Astrocyte (in vitro differentiated cells and primary cell): ENCODE measurements around the gene ELMO3. TPM values are rescaled to one million over a fixed set of nuclear protein-coding genes. Genes with fewer than 3 reads are reported as not detected.
A peak's percentile ranks its signal among the peaks of the same experiment; 100 is the strongest.

Experiments
- DNase-seq: peaks from one replicate; pipeline ENCODE4 v3.0.0-alpha.2; 2010; ENCODE audit warnings: low read depth
- FAIRE-seq: peaks from 2 replicates; lab custom pipeline; 2011; peaks lifted over from hg19 to GRCh38; lab: Jason Lieb, UNC
- H2AFZ ChIP-seq: 2 replicates; pipeline ENCODE4 v1.6.0; 2012; ENCODE audit warnings: low read depth, low read length, inconsistent platforms
- H3K27ac ChIP-seq: 2 replicates; pipeline ENCODE4 v1.5.1; 2011; ENCODE audit warnings: low read depth, low read length, inconsistent platforms
- H3K27me3 ChIP-seq: 2 replicates; pipeline ENCODE4 v1.6.0; 2011; ENCODE audit warnings: low read length, inconsistent platforms; ENCODE audit not compliant: insufficient read depth
- H3K36me3 ChIP-seq: 2 replicates; pipeline ENCODE4 v1.5.1; 2011; ENCODE audit warnings: low read length, inconsistent platforms; ENCODE audit not compliant: insufficient read depth
- H3K4me1 ChIP-seq: 2 replicates; pipeline ENCODE4 v1.5.1; 2011; ENCODE audit warnings: low read length, inconsistent platforms; ENCODE audit not compliant: insufficient read depth
- H3K4me2 ChIP-seq: 2 replicates; pipeline ENCODE4 v1.6.0; 2012; ENCODE audit warnings: low read length, inconsistent platforms
- H3K4me3 ChIP-seq: 2 replicates; pipeline ENCODE4 v1.5.1; 2011; ENCODE audit warnings: low read depth, mild to moderate bottlenecking, low read length, inconsistent platforms; ENCODE audit not compliant: insufficient read depth
- H3K79me2 ChIP-seq: 2 replicates; pipeline ENCODE4 v1.6.0; 2012; ENCODE audit warnings: mild to moderate bottlenecking, low read length, inconsistent platforms; ENCODE audit not compliant: insufficient read depth
- H3K9ac ChIP-seq: 2 replicates; pipeline ENCODE4 v1.6.0; 2012; ENCODE audit warnings: mild to moderate bottlenecking, low read length, inconsistent platforms
- H3K9me3 ChIP-seq: 2 replicates; pipeline ENCODE4 v1.5.1; 2012; ENCODE audit warnings: low read depth, mild to moderate bottlenecking, low read length, inconsistent platforms; ENCODE audit not compliant: insufficient read depth
- H4K20me1 ChIP-seq: 2 replicates; pipeline ENCODE4 v1.6.0; 2012; ENCODE audit warnings: low read length, inconsistent platforms; ENCODE audit not compliant: insufficient read depth
- H3K27ac Mint-ChIP-seq: one replicate; pipeline ENCODE4 v1.8.0; 2021; ENCODE audit warnings: mild to moderate bottlenecking, mixed read lengths; ENCODE audit not compliant: unreplicated experiment
- H3K27me3 Mint-ChIP-seq: one replicate; pipeline ENCODE4 v1.8.0; 2021; ENCODE audit warnings: low read depth, mixed read lengths; ENCODE audit not compliant: unreplicated experiment
- H3K36me3 Mint-ChIP-seq: one replicate; pipeline ENCODE4 v1.8.0; 2021; ENCODE audit warnings: low read depth, mixed read lengths; ENCODE audit not compliant: unreplicated experiment
- H3K4me1 Mint-ChIP-seq: one replicate; pipeline ENCODE4 v1.8.0; 2021; ENCODE audit warnings: low read depth, mixed read lengths; ENCODE audit not compliant: unreplicated experiment
- H3K4me3 Mint-ChIP-seq: one replicate; pipeline ENCODE4 v1.8.0; 2021; ENCODE audit warnings: mild to moderate bottlenecking, moderate library complexity, mixed read lengths; ENCODE audit not compliant: unreplicated experiment
- H3K9me3 Mint-ChIP-seq: one replicate; pipeline ENCODE4 v1.8.0; 2021; ENCODE audit warnings: mild to moderate bottlenecking, mixed read lengths; ENCODE audit not compliant: unreplicated experiment
- CTCF ChIP-seq: IDR thresholded peaks from 2 replicates; pipeline ENCODE4 v1.5.1; 2011; ENCODE audit warnings: low read depth, mild to moderate bottlenecking, inconsistent platforms, low read length, moderate library complexity; ENCODE audit not compliant: insufficient read depth
- EZH2 ChIP-seq: IDR thresholded peaks from 2 replicates; pipeline ENCODE4 v1.6.1; 2012; ENCODE audit warnings: mild to moderate bottlenecking, low read length, inconsistent platforms; ENCODE audit not compliant: insufficient read depth
- microRNA-seq: library from miRNA; unstranded; fragments of <30 nt; microRNA quantifications from one replicate; pipeline ENCODE4 v1.2.0, GENCODE V29; 2020
- total RNA-seq: library from RNA; stranded (reverse); gene quantifications from 2 replicates; pipeline ENCODE4 v1.2.1, GENCODE V29; 2021

The ELMO3 gene
- total RNA-seq, 1 donor from 2014 or later = 1.4 TPM

- peaks cover 15% of the 10 kb centered on the region for H3K4me1 Mint-ChIP-seq
- FAIRE-seq = no peak
- no peaks in the 10 kb centered on the region for H3K9me3 Mint-ChIP-seq
- H4K20me1 ChIP-seq = no peaks in the 10 kb centered on the region
- peak overlapping the region; percentile 5 for H3K27ac Mint-ChIP-seq
- H3K27me3 Mint-ChIP-seq = peaks cover 16% of the 10 kb centered on the region
- H3K9me3 ChIP-seq = no peaks in the 10 kb centered on the region
- H3K9ac ChIP-seq = no peak overlapping the region
- H3K4me2 ChIP-seq = peak overlapping the region; percentile 95
- H2AFZ ChIP-seq = no peak overlapping the region
- H3K79me2 ChIP-seq = peaks cover 16% of the 10 kb centered on the region
- H3K4me3 ChIP-seq = no peak overlapping the region
- no peak overlapping the region for H3K27ac ChIP-seq
- no peaks in the 10 kb centered on the region for H3K36me3 ChIP-seq
- peaks cover 32% of the 10 kb centered on the region for H3K4me1 ChIP-seq
- no peak for DNase-seq
- peak overlapping the region; percentile 70 for H3K4me3 Mint-ChIP-seq
- H3K27me3 ChIP-seq = no peaks in the 10 kb centered on the region
- no peak for TF ChIP-seq CTCF
- no peak for TF ChIP-seq EZH2
- no peaks in the 10 kb centered on the region for H3K36me3 Mint-ChIP-seq
Measured at GRCh38 chr16:67250045-67250327, 51.1 kb downstream of the ELMO3 start.

- Mint-ChIP-seq H3K4me1 (peaks cover 6% of the 10 kb centered on the region), H3K27ac (no peak overlapping the region), H3K36me3 (peaks cover 2% of the 10 kb centered on the region), H3K9me3 (no peaks in the 10 kb centered on the region), H3K4me3 (no peak overlapping the region), H3K27me3 (peaks cover 31% of the 10 kb centered on the region)
- Histone ChIP-seq H3K36me3 (no peaks in the 10 kb centered on the region), H3K9me3 (no peaks in the 10 kb centered on the region), H3K4me1 (peaks cover 17% of the 10 kb centered on the region), H3K4me3 (no peak overlapping the region), H3K79me2 (no peaks in the 10 kb centered on the region), H2AFZ (no peak overlapping the region), H3K27me3 (no peaks in the 10 kb centered on the region), H4K20me1 (no peaks in the 10 kb centered on the region), H3K27ac (no peak overlapping the region), H3K9ac (no peak overlapping the region), H3K4me2 (no peak overlapping the region)
- no peak for TF ChIP-seq CTCF
- TF ChIP-seq EZH2 = no peak
- no peak for DNase-seq
- FAIRE-seq = no peak
Measured at GRCh38 chr16:67252609-67253497, 53.9 kb downstream of the ELMO3 start.

Small RNA genes lying within 50 kb of the gene (microRNA-seq; reads per million reads assigned to microRNA genes)
- 411 reads per million, percentile 76 among the genes with 10 or more reads in this experiment for gene MIR328

Other genes with a start within 250 kb of the ELMO3 start
- gene CES3, start 237.9 kb upstream of the ELMO3 start, total RNA-seq = 0.77 and 1.5 TPM in 2 replicates
- gene CES4A, start 210.5 kb upstream of the ELMO3 start, total RNA-seq = 1.2 TPM in 2 replicates
- 94.8 and 104 TPM in 2 replicates for gene CBFB, start 170.0 kb upstream of the ELMO3 start, total RNA-seq
- 16.1 and 17.1 TPM in 2 replicates for gene PHAF1, start 89.2 kb upstream of the ELMO3 start, total RNA-seq
- gene B3GNT9, start 48.1 kb upstream of the ELMO3 start, total RNA-seq = 7.6 and 9.4 TPM in 2 replicates
- gene TRADD, start 39.2 kb upstream of the ELMO3 start, total RNA-seq = 10.1 and 11.0 TPM in 2 replicates
- gene FBXL8, start 39.2 kb upstream of the ELMO3 start, total RNA-seq = 5.6 and 6.8 TPM in 2 replicates
- 4.4 and 4.5 TPM in 2 replicates for gene HSF4, start 34.4 kb upstream of the ELMO3 start, total RNA-seq
- gene NOL3, start 28.6 kb upstream of the ELMO3 start, total RNA-seq = 9.5 and 10.9 TPM in 2 replicates
- gene MATCAP1, start 15.2 kb upstream of the ELMO3 start, total RNA-seq = 26.1 TPM in 2 replicates
- 0.45 and 0.62 TPM in 2 replicates for gene EXOC3L1, start 9.0 kb upstream of the ELMO3 start, total RNA-seq
- gene E2F4, start 7.0 kb upstream of the ELMO3 start, total RNA-seq = 44.7 and 51.2 TPM in 2 replicates
- 47.5 and 51.6 TPM in 2 replicates for gene TMEM208, start 28.0 kb downstream of the ELMO3 start, total RNA-seq
- 38.1 and 40.5 TPM in 2 replicates for gene FHOD1, start 48.4 kb downstream of the ELMO3 start, total RNA-seq
- gene SLC9A5, start 49.8 kb downstream of the ELMO3 start, total RNA-seq = 2.4 and 2.5 TPM in 2 replicates
- gene PLEKHG4, start 80.4 kb downstream of the ELMO3 start, total RNA-seq = 1.8 and 2.4 TPM in 2 replicates
- not detected in 2 replicates for gene KCTD19, start 127.6 kb downstream of the ELMO3 start, total RNA-seq
- gene LRRC36, start 127.7 kb downstream of the ELMO3 start, total RNA-seq = not detected in 2 replicates
- gene TPPP3, start 194.4 kb downstream of the ELMO3 start, total RNA-seq = 0.65 and 0.75 TPM in 2 replicates
- 3.7 and 4.4 TPM in 2 replicates for gene ZDHHC1, start 217.3 kb downstream of the ELMO3 start, total RNA-seq
- 0.14 TPM in 1 of 2 replicates, not detected in the other for gene HSD11B2, start 232.0 kb downstream of the ELMO3 start, total RNA-seq